HepG2 (cell line): Measurements from ENCODE around the gene NUDT8. TPM values are rescaled to one million over a fixed set of nuclear protein-coding genes. Genes with fewer than 3 reads are reported as not detected.
A peak's percentile ranks its signal among the peaks of the same experiment; 100 is the strongest.

Experiments used
- ARID4A ChIP-seq: sonication (generic); formaldehyde crosslinking; IDR thresholded peaks from 2 replicates; pipeline ENCODE4 v1.5.0; 2020; ENCODE audit warnings: mild to moderate bottlenecking, missing genetic modification reagents, borderline replicate concordance
- ATF7-NPFF ChIP-seq: sonication (generic); formaldehyde crosslinking; IDR thresholded peaks from 2 replicates; pipeline ENCODE4 v1.8.1; 2023; ENCODE audit warnings: mild to moderate bottlenecking, low read depth, missing genetic modification reagents, moderate library complexity
- CREBL2 ChIP-seq: sonication (generic); formaldehyde crosslinking; IDR thresholded peaks from 2 replicates; pipeline ENCODE4 v1.8.1; 2023; ENCODE audit warnings: missing genetic modification reagents, mild to moderate bottlenecking, borderline replicate concordance
- HMG20A ChIP-seq: IDR thresholded peaks from 2 replicates; pipeline ENCODE4 v1.6.1; 2016; ENCODE audit warnings: borderline replicate concordance
- ISX ChIP-seq: sonication (generic); formaldehyde crosslinking; conservative IDR thresholded peaks from 2 replicates; pipeline ENCODE4 v1.5.0; 2020; ENCODE audit warnings: missing genetic modification reagents
- MIXL1 ChIP-seq: IDR thresholded peaks from 2 replicates; pipeline ENCODE4 v1.6.1; 2016
- USF2 ChIP-seq, 2 experiments: sonication (generic) in 1 of 2; formaldehyde crosslinking in 1 of 2; IDR thresholded peaks; 2 replicates each; pipeline versions ENCODE4 v1.5.1 to v1.6.1; 2011 to 2020; ENCODE audit warnings: borderline replicate concordance in 1 of 2, low read depth in 1 of 2, low read length in 1 of 2, mild to moderate bottlenecking in 1 of 2, missing genetic modification reagents in 1 of 2, moderate library complexity in 1 of 2
- ZC3H4 ChIP-seq: sonication (generic); formaldehyde crosslinking; IDR thresholded peaks from 2 replicates; pipeline ENCODE4 v1.4.0; 2020; ENCODE audit warnings: missing genetic modification reagents, borderline replicate concordance
- ZNF224 ChIP-seq: sonication (generic); formaldehyde crosslinking; IDR thresholded peaks from 2 replicates; pipeline ENCODE4 v1.5.0; 2020; ENCODE audit warnings: mild to moderate bottlenecking, missing genetic modification reagents
- ZNF615 ChIP-seq: sonication (generic); formaldehyde crosslinking; IDR thresholded peaks from 2 replicates; pipeline ENCODE4 v1.5.0; 2020; ENCODE audit warnings: mild to moderate bottlenecking, missing genetic modification reagents, borderline replicate concordance
- ZNF761 ChIP-seq: sonication (generic); formaldehyde crosslinking; conservative IDR thresholded peaks from 2 replicates; pipeline ENCODE4 v1.4.0; 2020; ENCODE audit warnings: mild to moderate bottlenecking, missing genetic modification reagents
- polyA plus RNA-seq, 8 experiments: library from polyadenylated mRNA; depleted of rRNA in 3 of 8; stranded (reverse) in 7 of 8; unstranded in 1 of 8; fragments of >200 nt; fragmentation: Illumina TruSeq in 4 of 8; extraction: Trizol in 4 of 8; gene quantifications; 2 replicates each; pipeline versions ENCODE4 v1.2.1 to v1.2.3, GENCODE V29; 2011 to 2016; ENCODE audit warnings: low read depth in 4 of 8, missing spikeins in 1 of 8, mixed read lengths in 1 of 8; ENCODE audit not compliant: insufficient read depth in 1 of 8
- total RNA-seq, 5 experiments: library from RNA; depleted of rRNA; stranded (reverse); fragments of >200 nt; fragmentation: Illumina TruSeq; extraction: Trizol; gene quantifications; 2 replicates each; pipeline ENCODE4 v1.2.3, GENCODE V29; 2016; ENCODE audit warnings: low read depth in 1 of 5
- TF ChIP-seq, protein P1 (sequence below): sonication (generic); formaldehyde crosslinking; IDR thresholded peaks from one replicate; pipeline ENCODE4 v1.5.1; 2020; ENCODE audit warnings: mild to moderate bottlenecking, missing genetic modification reagents; ENCODE audit errors: not compliant biosample characterization

NUDT8 gene
- total and polyA plus RNA-seq, 2 of the 13 experiments (the other 11 are each of a cell fraction or from before 2014, with no cell fraction given), result 6.7 to 25.8 TPM

DNA sequence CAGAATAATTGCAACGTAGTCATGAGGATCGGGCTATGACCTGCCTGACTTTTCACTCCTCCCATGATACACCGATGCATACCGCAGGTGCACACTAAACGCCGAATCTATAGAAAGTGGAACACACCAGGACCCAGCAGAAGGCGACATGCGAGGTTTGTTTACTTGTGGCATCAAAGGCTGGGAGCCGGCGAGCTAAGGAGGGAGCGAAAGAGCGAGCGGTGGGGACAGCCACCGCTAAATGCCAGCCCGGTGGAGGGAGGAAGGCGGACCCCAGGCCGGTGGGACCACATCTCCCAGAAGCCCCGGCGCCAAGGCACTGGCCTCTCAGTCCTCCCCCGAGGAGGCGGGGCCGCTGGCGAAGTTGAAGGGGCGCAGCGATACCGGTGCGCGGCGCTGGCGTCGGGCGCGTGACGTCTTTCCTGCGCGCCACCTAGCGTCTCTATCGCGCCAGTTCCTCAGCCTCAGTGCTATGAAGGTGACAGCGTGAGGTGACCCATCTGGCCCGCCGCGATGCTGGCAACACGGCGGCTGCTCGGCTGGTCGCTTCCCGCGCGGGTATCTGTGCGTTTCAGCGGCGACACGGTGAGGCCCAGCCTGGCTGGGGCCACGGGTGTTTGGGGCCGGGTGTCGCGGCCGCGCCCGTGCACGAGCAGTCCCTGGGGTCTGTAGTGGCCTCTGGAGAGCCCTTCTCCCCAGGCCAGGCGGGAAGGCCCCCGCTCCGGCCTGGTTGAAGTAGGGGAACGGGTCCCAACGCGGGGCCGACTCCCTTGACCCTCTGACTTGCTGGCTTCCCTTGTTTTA is 23.0 kb downstream of the NUDT8 start, which contains the start of gene NDUFV1 (continued):
- TF ChIP-seq, protein P1, sequence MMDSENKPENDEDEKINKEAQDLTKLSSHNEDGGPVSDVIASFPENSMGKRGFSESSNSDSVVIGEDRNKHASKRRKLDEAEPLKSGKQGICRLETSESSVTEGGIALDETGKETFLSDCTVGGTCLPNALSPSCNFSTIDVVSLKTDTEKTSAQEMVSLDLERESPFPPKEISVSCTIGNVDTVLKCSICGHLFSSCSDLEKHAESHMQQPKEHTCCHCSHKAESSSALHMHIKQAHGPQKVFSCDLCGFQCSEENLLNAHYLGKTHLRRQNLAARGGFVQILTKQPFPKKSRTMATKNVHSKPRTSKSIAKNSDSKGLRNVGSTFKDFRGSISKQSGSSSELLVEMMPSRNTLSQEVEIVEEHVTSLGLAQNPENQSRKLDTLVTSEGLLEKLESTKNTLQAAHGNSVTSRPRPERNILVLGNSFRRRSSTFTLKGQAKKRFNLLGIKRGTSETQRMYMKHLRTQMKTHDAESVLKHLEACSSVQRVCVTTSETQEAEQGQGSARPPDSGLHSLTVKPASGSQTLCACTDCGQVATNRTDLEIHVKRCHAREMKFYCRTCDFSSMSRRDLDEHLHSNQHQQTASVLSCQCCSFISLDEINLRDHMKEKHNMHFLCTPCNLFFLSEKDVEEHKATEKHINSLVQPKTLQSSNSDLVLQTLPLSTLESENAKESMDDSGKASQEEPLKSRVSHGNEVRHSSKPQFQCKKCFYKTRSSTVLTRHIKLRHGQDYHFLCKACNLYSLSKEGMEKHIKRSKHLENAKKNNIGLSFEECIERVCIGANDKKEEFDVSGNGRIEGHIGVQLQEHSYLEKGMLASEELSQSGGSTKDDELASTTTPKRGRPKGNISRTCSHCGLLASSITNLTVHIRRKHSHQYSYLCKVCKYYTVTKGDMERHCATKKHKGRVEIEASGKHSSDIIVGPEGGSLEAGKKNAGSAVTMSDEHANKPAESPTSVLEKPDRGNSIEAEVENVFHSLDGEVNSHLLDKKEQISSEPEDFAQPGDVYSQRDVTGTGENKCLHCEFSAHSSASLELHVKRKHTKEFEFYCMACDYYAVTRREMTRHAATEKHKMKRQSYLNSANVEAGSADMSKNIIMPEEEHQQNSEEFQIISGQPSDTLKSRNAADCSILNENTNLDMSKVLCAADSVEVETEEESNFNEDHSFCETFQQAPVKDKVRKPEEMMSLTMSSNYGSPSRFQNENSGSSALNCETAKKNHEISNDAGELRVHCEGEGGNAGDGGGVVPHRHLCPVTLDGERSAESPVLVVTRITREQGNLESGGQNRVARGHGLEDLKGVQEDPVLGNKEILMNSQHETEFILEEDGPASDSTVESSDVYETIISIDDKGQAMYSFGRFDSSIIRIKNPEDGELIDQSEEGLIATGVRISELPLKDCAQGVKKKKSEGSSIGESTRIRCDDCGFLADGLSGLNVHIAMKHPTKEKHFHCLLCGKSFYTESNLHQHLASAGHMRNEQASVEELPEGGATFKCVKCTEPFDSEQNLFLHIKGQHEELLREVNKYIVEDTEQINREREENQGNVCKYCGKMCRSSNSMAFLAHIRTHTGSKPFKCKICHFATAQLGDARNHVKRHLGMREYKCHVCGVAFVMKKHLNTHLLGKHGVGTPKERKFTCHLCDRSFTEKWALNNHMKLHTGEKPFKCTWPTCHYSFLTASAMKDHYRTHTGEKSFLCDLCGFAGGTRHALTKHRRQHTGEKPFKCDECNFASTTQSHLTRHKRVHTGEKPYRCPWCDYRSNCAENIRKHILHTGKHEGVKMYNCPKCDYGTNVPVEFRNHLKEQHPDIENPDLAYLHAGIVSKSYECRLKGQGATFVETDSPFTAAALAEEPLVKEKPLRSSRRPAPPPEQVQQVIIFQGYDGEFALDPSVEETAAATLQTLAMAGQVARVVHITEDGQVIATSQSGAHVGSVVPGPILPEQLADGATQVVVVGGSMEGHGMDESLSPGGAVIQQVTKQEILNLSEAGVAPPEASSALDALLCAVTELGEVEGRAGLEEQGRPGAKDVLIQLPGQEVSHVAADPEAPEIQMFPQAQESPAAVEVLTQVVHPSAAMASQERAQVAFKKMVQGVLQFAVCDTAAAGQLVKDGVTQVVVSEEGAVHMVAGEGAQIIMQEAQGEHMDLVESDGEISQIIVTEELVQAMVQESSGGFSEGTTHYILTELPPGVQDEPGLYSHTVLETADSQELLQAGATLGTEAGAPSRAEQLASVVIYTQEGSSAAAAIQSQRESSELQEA, result peak; percentile 56
- TF ChIP-seq HMG20A (no peak), MIXL1 (CRISPR knock-in tag) (0 out of 2 replicates have a peak, but pooled peaks have one; percentile 24), ATF7-NPFF (CRISPR knock-in tag) (0 out of 2 replicates have a peak, but pooled peaks have one; percentile 28), ZNF615 (CRISPR knock-in tag) (no peak), ISX (CRISPR knock-in tag) (no peak), USF2 (IDR thresholded peaks at IDR 0.05; ENCODE audit: low read depth, low read length) (0 out of 2 replicates have a peak, but pooled peaks have one; percentile 9), USF2 (CRISPR knock-in tag; IDR thresholded peaks at IDR 0.05; ENCODE audit: borderline replicate concordance) (peak; percentile 50; the same call in 1 of the 2 replicates), ZC3H4 (CRISPR knock-in tag) (no peak), CREBL2 (CRISPR knock-in tag) (no peak), ZNF224 (CRISPR knock-in tag) (no peak), ZNF761 (CRISPR knock-in tag) (peak; percentile 74; the same call in 1 of the 2 replicates), ARID4A (CRISPR knock-in tag) (peak; percentile 89)
